Upper lobe of right lung (tissue), 1 donor: ENCODE results near the gene STX4. TPM values are rescaled to one million over a fixed set of nuclear protein-coding genes. Genes with fewer than 3 reads are reported as not detected.
A peak's percentile ranks its signal among the peaks of the same experiment; 100 is the strongest.

ENCODE experiments used
- ATAC-seq: fragments of 200-7000 bp; cut with Tn5 transposase; one replicate; pipeline ENCODE4 v1.9.1; 2020; ENCODE audit warnings: mild to moderate bottlenecking, moderate library complexity
- DNase-seq: peaks from one replicate; pipeline ENCODE4 v3.0.0-alpha.2; 2020
- H3K27ac ChIP-seq: fragments of 200-600 bp; one replicate; pipeline ENCODE4 v1.8.0; 2022
- H3K27me3 ChIP-seq: fragments of 200-600 bp; one replicate; pipeline ENCODE4 v1.8.0; 2022; ENCODE audit warnings: mild to moderate bottlenecking
- H3K36me3 ChIP-seq: fragments of 200-600 bp; one replicate; pipeline ENCODE4 v1.8.0; 2022
- H3K4me1 ChIP-seq: fragments of 200-600 bp; one replicate; pipeline ENCODE4 v1.8.0; 2022
- H3K4me3 ChIP-seq: fragments of 200-600 bp; one replicate; pipeline ENCODE4 v1.8.0; 2022; ENCODE audit warnings: mild to moderate bottlenecking
- H3K9me3 ChIP-seq: fragments of 200-600 bp; one replicate; pipeline ENCODE4 v1.8.0; 2022
- CTCF ChIP-seq: fragments of 200-600 bp; IDR thresholded peaks from one replicate; pipeline ENCODE4 v1.8.0; 2022; ENCODE audit warnings: antibody characterized with exemption
- intact Hi-C: fragments of 100-400 bp; cut with DNase I; formaldehyde crosslinking; loops from one replicate; pipeline ENCODE4 v1.11.0; 2022
- total RNA-seq: library from RNA; stranded (reverse); fragmentation: NEBNext Ultra II Directional; extraction: Animal tissue kit (Norgen Biotek cat#: 25700); gene quantifications from one replicate; pipeline ENCODE4 v1.2.1, GENCODE V29; 2021
- donor health status: DM: no; HTN: yes; CAD: no; lungs with severe emphysema.

STX4 gene
- total RNA-seq, 1 donor from 2014 or later, result 91.7 TPM

GRCh38 chr16:30992276-30992780 lies 41.0 kb upstream of the STX4 start:
- no peaks in the 10 kb centered on the region for H3K36me3 ChIP-seq
- ATAC-seq, result no peak
- no peak overlapping the region for H3K4me3 ChIP-seq
- H3K4me1 ChIP-seq, result peaks cover 10% of the 10 kb centered on the region
- no peak overlapping the region for H3K27ac ChIP-seq
- intact Hi-C loops, result no loop called here
- TF ChIP-seq CTCF, result no peak
- no peak for DNase-seq
- no peaks in the 10 kb centered on the region for H3K9me3 ChIP-seq
- H3K27me3 ChIP-seq, result no peaks in the 10 kb centered on the region

- H3K9me3 ChIP-seq, result no peaks in the 10 kb centered on the region
- ATAC-seq, result no peak
- intact Hi-C loops, result no loop called here
- no peak for TF ChIP-seq CTCF
- no peak overlapping the region for H3K27ac ChIP-seq
- H3K4me1 ChIP-seq, result peaks cover 15% of the 10 kb centered on the region
- no peak overlapping the region for H3K4me3 ChIP-seq
- H3K27me3 ChIP-seq, result no peaks in the 10 kb centered on the region
- H3K36me3 ChIP-seq, result no peaks in the 10 kb centered on the region
- DNase-seq, result no peak
These were observed 40.2 kb upstream of the STX4 start for GRCh38 chr16:30992931-30993816.

GRCh38 chr16:30995927-30996323 lies 37.4 kb upstream of the STX4 start:
- H3K27ac ChIP-seq, result no peak overlapping the region
- no peak for ATAC-seq
- intact Hi-C loops, result no loop called here

GRCh38 chr16:30996324-30996984 lies 36.9 kb upstream of the STX4 start:
- ATAC-seq, result no peak
- intact Hi-C loops, result no loop called here

More at GRCh38 chr16:30995927-30996323, 37.4 kb upstream of the STX4 start:
- H3K4me1 ChIP-seq, result peaks cover 15% of the 10 kb centered on the region
- H3K36me3 ChIP-seq, result no peaks in the 10 kb centered on the region
- TF ChIP-seq CTCF, result no peak
- H3K27me3 ChIP-seq, result no peaks in the 10 kb centered on the region
- no peaks in the 10 kb centered on the region for H3K9me3 ChIP-seq
- no peak for DNase-seq
- no peak overlapping the region for H3K4me3 ChIP-seq

More at GRCh38 chr16:30996324-30996984, 36.9 kb upstream of the STX4 start:
- Histone ChIP-seq H3K27ac (peak overlapping the region; percentile 6), H3K4me1 (peaks cover 15% of the 10 kb centered on the region), H3K36me3 (no peaks in the 10 kb centered on the region), H3K27me3 (no peaks in the 10 kb centered on the region), H3K9me3 (no peaks in the 10 kb centered on the region), H3K4me3 (peak overlapping the region; percentile 55)
- DNase-seq, result no peak
- no peak for TF ChIP-seq CTCF
